HG03432 (cell line): ENCODE results near the gene CCNL1.

ENCODE experiments used
- ATAC-seq: cut with Tn5 transposase; IDR thresholded peaks from one replicate; pipeline ENCODE4 v1.9.1; 2021; ENCODE audit warnings: mild to moderate bottlenecking, moderate library complexity; ENCODE audit not compliant: unreplicated experiment

The CCNL1 gene

GRCh38 chr3:157126365-157126764, 33.6 kb downstream of the CCNL1 start:
- ATAC-seq: no peak

- ATAC-seq: no peak
Observed at GRCh38 chr3:157125101-157125500, 34.8 kb downstream of the CCNL1 start.

GRCh38 chr3:157123621-157124020, 36.3 kb downstream of the CCNL1 start:
- no peak for ATAC-seq

- ATAC-seq: no peak
Observed at GRCh38 chr3:157122832-157123427, 37.0 kb downstream of the CCNL1 start.

GRCh38 chr3:157122116-157122515, 37.8 kb downstream of the CCNL1 start:
- no peak for ATAC-seq

- ATAC-seq: no peak
Observed at GRCh38 chr3:157121522-157121921, 38.4 kb downstream of the CCNL1 start.

GRCh38 chr3:157120071-157120892, 39.7 kb downstream of the CCNL1 start:
- ATAC-seq: no peak

- no peak for ATAC-seq
Observed at GRCh38 chr3:157119369-157119951, 40.5 kb downstream of the CCNL1 start.

- ATAC-seq: no peak
Observed at GRCh38 chr3:157117875-157118654, 41.9 kb downstream of the CCNL1 start.

GRCh38 chr3:157117206-157117605, 42.7 kb downstream of the CCNL1 start:
- ATAC-seq: no peak

GRCh38 chr3:157116017-157116416, 43.9 kb downstream of the CCNL1 start:
- no peak for ATAC-seq

GRCh38 chr3:157115069-157116006, 44.6 kb downstream of the CCNL1 start:
- no peak for ATAC-seq

GRCh38 chr3:157113832-157114505, 46.0 kb downstream of the CCNL1 start:
- no peak for ATAC-seq

GRCh38 chr3:157112536-157112935, 47.4 kb downstream of the CCNL1 start:
- ATAC-seq: no peak

GRCh38 chr3:157111518-157111917, 48.4 kb downstream of the CCNL1 start:
- ATAC-seq: no peak

- no peak for ATAC-seq
Observed at GRCh38 chr3:157110761-157111278, 49.1 kb downstream of the CCNL1 start.

GRCh38 chr3:157109267-157110141, 50.4 kb downstream of the CCNL1 start:
- no peak for ATAC-seq

- no peak for ATAC-seq
Observed at GRCh38 chr3:157107644-157108133, 52.3 kb downstream of the CCNL1 start.
